ENCODE results near the gene ANXA11. TPM values are rescaled to one million over a fixed set of nuclear protein-coding genes. Genes with fewer than 3 reads are reported as not detected.
A peak's percentile ranks its signal among the peaks of the same experiment; 100 is the strongest.

ANXA11 gene
- total RNA-seq, 1 experiment from 2014 or later, result 68.1 TPM

- Histone ChIP-seq H4K20me1 (ENCODE audit: control insufficient read depth, insufficient read depth, insufficient read length) (no peaks in the 10 kb centered on the region), H4K91ac (ENCODE audit: insufficient read length, low read depth, low read length) (no peak overlapping the region), H2BK120ac (ENCODE audit: low read depth, low read length, poor library complexity, severe bottlenecking) (no peak overlapping the region), H3K79me2 (ENCODE audit: insufficient read depth, low read length) (no peaks in the 10 kb centered on the region; the same call in 1 of the 2 replicates), H3K9ac (ENCODE audit: extremely low read depth, insufficient read length, low read length) (no peak overlapping the region), H2AK5ac (ENCODE audit: insufficient read length, low read length) (no peak overlapping the region), H3T11ph (ENCODE audit: low read length) (no peak overlapping the region), H2BK15ac (ENCODE audit: low read depth, low read length) (no peak overlapping the region), H2BK5ac (ENCODE audit: insufficient read length, low read length) (no peak overlapping the region), H3K18ac (ENCODE audit: insufficient read length, low read depth, low read length) (no peak overlapping the region), H3K27me3 (ENCODE audit: insufficient read depth, low read length) (no peaks in the 10 kb centered on the region), H3K27ac (ENCODE audit: insufficient read length, low read depth, low read length) (no peak overlapping the region), H3K56ac (ENCODE audit: insufficient read length, low read depth, low read length) (no peak overlapping the region), H4K5ac (ENCODE audit: insufficient read length, low read depth, low read length) (no peak overlapping the region), H4K8ac (replicated peaks; ENCODE audit: insufficient read length, low read depth, low read length) (no peak overlapping the region), H3K23me2 (ENCODE audit: insufficient read length, low read depth, low read length, poor library complexity, severe bottlenecking) (no peaks in the 10 kb centered on the region), H3K14ac (ENCODE audit: insufficient read depth, low read length) (no peak overlapping the region), H2BK12ac (ENCODE audit: insufficient read length, low read depth, low read length) (no peak overlapping the region), H3K4me2 (ENCODE audit: insufficient read depth, insufficient read length, low read length) (no peak overlapping the region), H3K79me1 (ENCODE audit: insufficient read depth, low read depth, low read length, poor library complexity, severe bottlenecking) (no peaks in the 10 kb centered on the region), H2AFZ (ENCODE audit: low read length) (no peak overlapping the region), H3K9me3 (ENCODE audit: control insufficient read depth, low read depth, low read length) (no peaks in the 10 kb centered on the region), H3K4ac (ENCODE audit: low read depth, low read length) (no peak overlapping the region), H3K23ac (ENCODE audit: insufficient read length, low read depth, low read length) (no peak overlapping the region), H2BK20ac (ENCODE audit: low read depth, low read length, poor library complexity, severe bottlenecking) (no peak overlapping the region), H3K4me1 (ENCODE audit: insufficient read depth, low read length) (no peaks in the 10 kb centered on the region; the same call in 1 of the 2 replicates)
- H3K27me3 Mint-ChIP-seq (ENCODE audit: low read depth), result no peaks in the 10 kb centered on the region
- H3K36me3 Mint-ChIP-seq (ENCODE audit: insufficient read depth in 1 of 3, low read depth in 3 of 3), result peaks cover 0 to 3% (median 2%) of the 10 kb centered on the region in 3 experiments; a peak in 2 of 7 replicates
- WGBS (ENCODE audit: extremely low coverage, insufficient read length, low lambda C conversion rate), result no CpG with 5 or more reads among the region's 7 CpGs
- peak; percentile 41 for DNase-seq
- no peak for TF ChIP-seq CTCF (conservative IDR thresholded peaks at IDR 0.05)
- H3K4me1 Mint-ChIP-seq, result peaks cover 24 to 33% of the 10 kb centered on the region in 2 experiments
- peak overlapping the region; percentile 27 to 59 (median 32); a peak in 5 of 7 replicates for H3K27ac Mint-ChIP-seq
- H3K9me3 Mint-ChIP-seq, result no peaks in the 10 kb centered on the region
- H3K4me3 Mint-ChIP-seq, result no peak overlapping the region; a peak in 1 of 5 replicates
Measured at GRCh38 chr10:80171248-80171660, 34.1 kb downstream of the ANXA11 start.

All from H9 (cell line).